Measurements from ENCODE around the gene HPRT1.
A peak's percentile ranks its signal among the peaks of the same experiment; 100 is the strongest.

The HPRT1 gene

GRCh38 chrX:134478374-134478773 is 18.4 kb downstream of the HPRT1 start:
- DNase-seq, result no peak

DNA sequence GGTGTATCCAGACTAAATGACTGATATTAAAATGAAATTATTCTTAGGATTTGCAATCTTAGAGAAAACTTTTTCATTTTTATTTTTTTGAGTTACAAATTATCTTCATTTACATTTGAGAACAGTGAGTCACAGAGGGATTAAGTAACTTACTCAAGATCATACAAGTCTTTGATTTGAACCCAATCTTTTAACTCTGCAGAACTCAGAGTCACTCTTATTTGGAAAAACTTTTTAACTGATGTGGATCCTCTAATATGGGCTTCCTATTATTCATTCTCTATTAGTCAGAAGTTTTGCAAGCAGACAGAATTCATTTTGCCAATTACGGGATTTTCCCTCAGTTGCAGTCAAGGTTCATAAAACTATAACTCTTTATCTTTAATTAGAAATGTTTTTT is 20.1 kb downstream of the HPRT1 start:
- no peak for DNase-seq

- DNase-seq, result no peak
Measured at GRCh38 chrX:134481339-134481738, 21.4 kb downstream of the HPRT1 start.

DNA sequence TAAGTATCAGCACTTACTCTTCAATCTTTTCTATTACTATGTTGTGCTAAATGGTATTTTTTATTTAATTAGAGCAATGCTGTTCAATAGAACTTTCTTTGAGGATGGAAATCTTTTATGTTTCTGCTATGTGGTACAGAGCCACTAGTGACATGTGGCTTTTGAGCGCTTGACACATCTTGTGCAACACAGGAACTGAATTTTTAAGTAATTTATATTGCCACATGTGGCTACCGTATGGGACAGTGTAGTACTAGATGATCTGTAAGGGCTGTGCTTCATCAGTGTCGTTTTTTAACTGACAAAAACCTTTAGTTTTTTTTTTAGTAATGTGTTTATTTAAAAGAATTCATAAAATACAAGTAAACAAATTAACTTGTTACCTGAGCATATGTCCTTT is 22.4 kb downstream of the HPRT1 start:
- peak; percentile 39 to 52 for DNase-seq

DNA sequence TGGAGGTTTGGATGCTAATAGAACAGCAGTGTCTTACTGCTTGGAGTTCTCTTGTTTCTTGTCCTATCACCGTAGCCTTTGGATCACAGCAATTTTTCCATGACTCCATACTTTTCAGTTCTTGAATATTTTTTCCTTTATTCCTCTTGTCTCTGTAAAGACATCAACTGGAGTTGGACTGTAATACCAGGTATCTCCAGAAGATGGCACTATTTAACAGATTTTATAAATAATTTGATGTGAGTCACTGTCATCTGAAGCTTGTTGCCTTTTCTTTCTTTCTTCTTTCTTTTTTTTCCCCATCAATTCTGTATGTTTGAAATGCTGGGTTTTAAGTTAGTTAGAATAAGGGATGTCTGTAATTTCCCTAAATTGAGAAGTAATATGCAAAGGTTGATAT is 24.1 kb downstream of the HPRT1 start:
- DNase-seq, result peak; percentile 26 to 30

DNA sequence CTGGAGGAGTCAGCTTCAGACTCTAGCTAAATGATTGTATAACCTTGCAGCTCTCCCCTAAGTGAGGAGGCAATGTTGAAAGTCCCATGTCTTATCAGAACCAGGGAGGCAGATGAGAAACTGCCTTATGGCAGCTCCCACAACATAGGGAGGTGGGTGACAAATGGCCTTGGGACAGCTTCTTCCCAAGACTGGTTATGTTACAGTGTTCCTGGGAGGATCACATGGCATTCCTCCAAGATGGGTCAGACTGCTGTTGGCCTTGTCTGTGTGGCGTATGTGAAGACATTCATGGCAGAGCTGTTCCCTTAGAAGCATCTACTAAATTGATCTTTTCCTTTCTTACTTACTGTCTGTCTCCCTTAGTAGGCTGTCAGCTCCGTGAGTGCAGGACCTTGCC is 42.0 kb downstream of the HPRT1 start:
- no peak for DNase-seq

DNA sequence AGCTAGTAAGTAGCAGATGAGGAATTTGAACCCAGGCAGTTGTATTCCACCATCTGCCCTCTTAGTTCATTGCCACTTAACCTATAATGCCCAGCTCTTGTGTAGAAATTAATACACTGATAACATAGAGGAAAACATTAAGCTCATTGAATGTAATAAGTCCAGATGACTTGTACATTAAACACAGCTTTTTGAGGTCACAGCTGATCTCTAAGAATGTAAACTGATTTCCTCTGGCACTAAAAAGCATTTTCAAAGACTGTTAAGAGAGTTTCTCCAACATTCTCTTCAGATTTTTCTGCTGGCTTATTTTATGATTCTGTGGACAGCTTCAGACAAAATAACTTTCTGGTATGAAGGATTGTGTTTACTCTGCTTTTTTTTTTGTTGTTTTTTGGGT is 42.7 kb downstream of the HPRT1 start:
- no peak for DNase-seq

DNA sequence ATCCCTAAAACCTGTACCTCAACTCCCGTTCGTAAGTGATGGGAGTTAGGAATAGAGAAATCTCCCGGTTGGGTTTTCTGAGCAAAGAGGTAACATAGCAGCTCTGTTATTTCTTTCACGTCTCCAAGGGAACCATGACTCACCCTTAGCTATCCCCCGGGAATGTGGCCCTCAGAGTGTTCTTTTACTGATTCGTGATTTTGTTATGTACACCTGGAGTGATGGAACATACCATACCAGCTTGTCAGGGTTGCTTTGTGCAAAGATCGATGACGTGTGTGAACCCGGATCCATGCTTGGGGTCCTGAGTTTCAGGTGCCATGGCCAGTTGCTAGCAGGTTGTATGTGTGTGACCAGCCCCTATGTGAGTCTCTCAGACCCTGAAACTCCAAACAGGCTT is 52.6 kb downstream of the HPRT1 start:
- no peak for DNase-seq

DNA sequence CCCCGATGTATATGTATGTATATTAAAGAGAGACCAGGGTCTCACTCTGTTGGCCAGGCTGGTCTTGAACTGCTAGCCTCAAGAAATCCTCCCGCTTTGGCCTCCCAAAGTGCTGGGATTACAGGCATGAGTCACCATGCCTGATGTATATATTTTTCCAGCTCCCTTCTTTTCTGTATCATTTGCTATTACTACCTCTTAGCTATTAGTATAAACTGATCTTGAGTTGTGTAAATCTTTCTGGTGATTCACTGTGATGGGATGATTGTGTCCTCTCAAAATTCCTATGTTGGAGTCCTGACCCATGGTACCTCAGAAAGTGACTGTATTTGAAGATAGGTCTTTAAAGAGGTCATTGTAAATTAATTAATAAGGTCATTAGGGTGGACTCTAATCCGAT is 53.1 kb downstream of the HPRT1 start:
- no peak for DNase-seq

DNA sequence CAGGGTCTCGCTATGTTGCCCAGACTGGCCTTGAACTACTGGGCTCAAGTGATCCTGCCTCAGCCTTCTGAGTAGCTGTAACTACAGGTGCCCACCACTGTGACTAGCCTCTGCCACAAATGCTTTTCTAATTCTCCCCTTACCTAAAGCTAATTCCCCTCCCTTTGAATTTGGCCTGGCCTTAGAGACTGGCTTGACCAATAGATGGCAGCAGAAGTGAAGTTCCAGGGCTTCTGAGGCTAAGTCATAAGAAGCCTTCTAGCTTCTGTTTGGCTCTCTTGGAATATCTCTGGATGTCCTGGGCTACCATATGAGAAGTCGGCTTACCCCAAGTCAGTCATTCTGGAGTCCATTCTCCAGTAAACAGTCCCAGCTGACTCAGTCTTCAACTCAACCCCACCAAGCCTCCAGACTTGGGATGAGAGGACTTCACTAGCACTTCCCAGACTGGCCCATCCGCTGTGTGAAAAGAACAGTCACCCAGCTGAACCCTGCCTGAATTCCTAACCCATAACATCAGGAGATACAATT is 61.0 kb downstream of the HPRT1 start:
- peak; percentile 16 to 39 for DNase-seq

DNA sequence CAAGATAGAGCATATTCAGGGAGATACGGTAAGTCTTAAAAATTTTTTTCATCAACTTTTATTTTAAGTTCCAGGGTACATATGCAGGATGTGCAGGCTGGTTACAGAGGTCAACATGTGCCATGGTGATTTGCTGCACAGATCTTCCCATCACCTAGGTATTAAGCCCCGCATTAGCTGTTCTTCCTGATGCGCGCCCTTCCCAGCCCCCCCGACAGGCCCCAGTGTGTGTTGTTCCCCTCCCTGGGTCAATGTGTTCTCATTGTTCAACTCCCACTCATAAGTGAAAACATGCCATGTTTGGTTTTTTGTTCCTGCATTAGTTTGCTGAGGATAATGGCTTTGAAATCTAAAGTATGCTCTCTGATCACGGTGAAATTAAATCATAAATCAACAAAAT is 64.2 kb downstream of the HPRT1 start:
- DNase-seq, result no peak

DNA sequence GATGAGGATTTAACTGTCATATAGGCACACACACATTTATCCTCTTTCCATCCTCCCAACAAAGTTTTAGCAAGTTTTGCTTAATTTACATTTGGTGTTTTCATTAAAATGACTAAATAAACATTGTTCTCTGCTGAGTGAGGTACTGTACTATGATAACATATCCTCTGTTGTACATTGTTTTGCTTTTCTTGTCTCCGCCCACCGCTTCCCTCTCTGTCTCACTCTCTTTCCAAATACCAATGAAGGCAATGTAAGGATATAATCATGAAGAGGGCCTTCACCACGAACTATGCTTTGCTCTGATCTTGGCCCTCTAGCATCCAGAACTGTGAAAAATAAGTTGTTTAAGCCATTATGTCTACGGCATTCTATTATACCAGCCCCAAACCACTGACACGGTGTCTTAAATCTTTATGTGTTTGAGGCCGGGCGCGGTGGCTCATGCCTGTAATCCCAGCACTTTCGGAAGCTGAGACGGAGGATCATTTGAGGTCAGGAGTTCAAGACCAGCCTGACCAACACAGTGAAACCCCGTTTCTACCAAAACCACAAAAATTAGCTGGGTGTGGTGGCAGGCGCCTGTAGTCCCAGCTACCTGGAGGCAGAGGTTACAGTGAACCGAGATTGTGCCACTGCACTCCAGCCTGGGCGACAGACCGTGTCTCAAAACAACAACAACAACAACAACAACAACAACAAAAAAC is 65.3 kb downstream of the HPRT1 start:
- DNase-seq, result no peak

DNA sequence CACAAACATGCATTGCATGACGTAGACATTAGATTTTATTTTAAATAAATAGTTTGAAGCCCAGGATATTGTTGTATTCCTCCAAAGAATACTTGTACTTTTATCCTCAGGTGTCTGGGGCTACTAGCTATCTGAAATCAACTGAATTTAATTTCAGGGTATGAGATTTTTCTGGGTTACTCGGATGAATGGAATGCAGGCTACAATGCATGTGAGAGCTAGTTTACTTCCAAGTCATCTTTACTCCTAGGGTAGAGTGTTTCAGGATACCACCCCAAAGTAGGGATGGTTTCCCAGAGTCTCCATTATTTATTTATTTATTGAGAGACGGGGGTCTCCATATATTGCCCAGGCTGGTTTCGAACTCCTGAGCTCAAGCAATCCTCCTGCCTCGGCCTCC is 66.4 kb downstream of the HPRT1 start:
- DNase-seq, result no peak

DNA sequence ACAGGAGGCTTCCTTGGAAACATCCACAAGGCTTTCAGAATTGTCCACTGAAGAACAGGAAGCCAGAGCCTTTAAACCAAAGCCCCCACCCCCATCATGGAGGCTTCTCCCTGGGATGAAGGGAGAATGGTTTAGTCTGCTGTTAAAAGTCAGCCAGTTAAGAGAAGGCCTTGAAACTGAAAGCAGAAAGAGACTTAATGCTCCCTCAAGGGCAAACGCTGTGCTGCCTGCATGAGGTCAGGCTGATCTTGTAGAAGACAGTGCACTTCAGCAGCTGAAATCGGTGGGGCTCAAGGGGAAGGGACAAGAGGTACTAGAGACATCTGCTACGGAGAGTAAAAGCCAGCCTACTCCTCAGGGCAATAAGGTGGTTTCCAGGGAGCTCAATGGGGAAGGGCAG is 69.0 kb downstream of the HPRT1 start:
- DNase-seq, result no peak

DNA sequence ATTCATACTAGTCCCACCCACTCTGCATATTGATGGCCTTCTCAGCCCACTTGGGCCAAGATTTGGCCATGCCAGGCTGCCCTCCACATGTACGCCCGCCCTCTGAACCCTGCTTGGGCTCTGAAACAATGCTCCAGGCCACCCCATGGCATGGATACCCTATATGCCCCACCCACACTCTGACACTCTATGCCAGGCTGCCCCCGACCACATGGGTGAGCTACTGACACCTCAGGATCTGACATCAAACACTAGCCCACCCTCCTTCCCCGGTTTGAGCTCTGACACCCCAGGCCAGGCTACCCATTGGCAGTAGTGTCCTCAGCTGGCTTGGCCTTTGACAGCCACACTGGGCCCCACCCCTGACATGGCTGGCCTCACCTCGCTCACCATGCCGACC is 69.5 kb downstream of the HPRT1 start:
- DNase-seq, result no peak

- DNase-seq, result no peak
Measured at GRCh38 chrX:134530845-134531244, 70.9 kb downstream of the HPRT1 start.

DNA sequence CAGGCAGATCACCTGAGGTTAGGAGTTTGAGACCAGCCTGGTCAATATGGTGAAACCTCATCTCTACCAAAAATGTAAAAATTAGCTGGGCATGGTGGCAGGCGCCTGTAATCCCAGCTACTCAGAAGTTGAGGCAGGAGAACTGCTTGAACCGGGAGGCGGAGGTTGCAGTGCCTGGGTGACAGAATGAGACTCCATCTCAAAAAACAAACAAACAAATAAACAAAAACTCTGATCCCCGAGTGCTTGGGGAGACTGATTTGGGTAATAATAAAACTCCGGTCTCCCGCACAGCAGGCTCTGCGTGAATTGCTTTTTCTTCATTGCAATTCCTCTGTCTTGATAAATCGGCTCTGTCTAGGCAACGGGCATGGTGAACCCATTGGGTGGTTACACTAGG is 73.4 kb downstream of the HPRT1 start:
- DNase-seq, result no peak

- DNase-seq, result no peak
Measured at GRCh38 chrX:134533952-134534351, 74.0 kb downstream of the HPRT1 start.

- DNase-seq, result no peak
Measured at GRCh38 chrX:134537179-134537955, 77.4 kb downstream of the HPRT1 start.

- no peak for DNase-seq
Measured at GRCh38 chrX:134538316-134538715, 78.4 kb downstream of the HPRT1 start.

- DNase-seq, result no peak
Measured at GRCh38 chrX:134541906-134542305, 81.9 kb downstream of the HPRT1 start.

GRCh38 chrX:134542485-134542884 is 82.5 kb downstream of the HPRT1 start:
- DNase-seq, result peak; percentile 2 to 11

- DNase-seq, result no peak
Measured at GRCh38 chrX:134543288-134543687, 83.3 kb downstream of the HPRT1 start.

- DNase-seq, result no peak
Measured at GRCh38 chrX:134544135-134544512, 84.2 kb downstream of the HPRT1 start.
